ENCODE results near the gene PDF. TPM values are rescaled to one million over a fixed set of nuclear protein-coding genes. Genes with fewer than 3 reads are reported as not detected.

Gene PDF
- total and polyA plus RNA-seq, 2 experiments from 2014 or later = 18.0 to 21.5 TPM

DNA sequence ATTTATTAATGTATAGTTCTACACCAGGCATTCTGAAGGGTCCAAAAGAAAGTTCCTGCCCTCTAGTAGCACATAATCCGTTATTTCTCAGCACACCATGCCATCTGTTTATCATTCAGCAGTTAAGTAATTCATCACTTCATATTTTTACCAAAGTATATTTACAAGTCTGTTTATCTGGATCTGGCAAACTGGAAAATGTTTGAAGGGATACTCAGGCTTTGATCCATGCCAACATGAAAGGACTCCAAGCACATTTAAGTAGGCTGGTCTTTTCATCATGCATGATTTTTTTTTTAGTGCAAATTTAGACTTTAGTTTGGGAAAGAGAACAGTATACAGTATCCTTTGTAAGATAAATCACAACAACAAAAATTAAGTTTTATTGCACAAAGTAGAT, 23.3 kb downstream of the PDF start:
- Histone ChIP-seq H4K20me1 (ENCODE audit: insufficient read depth) (no peaks in the 10 kb centered on the region), H3K27ac (no peak overlapping the region), H3K9me3 (ENCODE audit: low read depth) (no peaks in the 10 kb centered on the region), H3K9me2 (ENCODE audit: insufficient read depth) (no peaks in the 10 kb centered on the region), H3K27me3 (replicated peaks; ENCODE audit: insufficient read depth) (no peaks in the 10 kb centered on the region), H3K9ac (no peak overlapping the region), H3K4me2 (ENCODE audit: unreplicated experiment) (no peak overlapping the region), H3K79me2 (ENCODE audit: insufficient read depth) (peaks cover 7% of the 10 kb centered on the region), H3F3A (ENCODE audit: insufficient read depth) (peaks cover 19% of the 10 kb centered on the region), H3K36me3 (ENCODE audit: low read depth) (peaks cover 4% of the 10 kb centered on the region; the same call in 1 of the 2 replicates), H3K4me1 (ENCODE audit: insufficient read depth) (no peaks in the 10 kb centered on the region; the same call in 1 of the 2 replicates), H3K4me3 (no peak overlapping the region), H2AFZ (no peak overlapping the region)
- TF ChIP-seq EZH2phosphoT487 (IDR thresholded peaks at IDR 0.05; ENCODE audit: insufficient read depth, low read depth) = no peak
- TF ChIP-seq EZH2 (IDR thresholded peaks at IDR 0.05; ENCODE audit: insufficient read depth, poor library complexity, severe bottlenecking) = no peak
- DNase-seq = no peak
- in situ Hi-C loops (cut with MboI) = no loop called here
- 13 to 16% methylated on average over 1 of the region's 1 CpG for WGBS, 2 experiments (ENCODE audit: low coverage in 1 of 2, low lambda C conversion rate in 2 of 2, missing lambda C conversion rate in 2 of 2)

DNA sequence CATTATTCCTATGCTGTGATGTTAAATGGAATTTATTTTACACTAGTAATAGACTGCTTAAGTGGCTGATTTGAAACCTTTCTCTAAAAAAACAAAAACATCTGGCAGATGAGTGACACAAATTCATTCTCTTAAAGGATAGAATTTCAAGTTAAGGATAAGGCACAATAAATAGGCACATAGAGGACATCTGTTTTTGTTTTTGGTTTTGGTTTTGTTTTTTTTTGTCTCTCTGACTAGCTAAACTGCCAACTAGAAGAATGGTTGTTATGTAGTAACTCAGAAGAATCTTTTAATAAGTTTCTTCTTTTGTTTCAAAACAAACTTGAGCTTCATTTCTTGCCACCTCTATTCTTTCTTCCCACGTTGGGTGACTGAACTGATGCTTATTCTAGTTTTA, 24.4 kb downstream of the PDF start:
- in situ Hi-C loops (cut with MboI) = no loop called here
- H3K9me2 ChIP-seq (ENCODE audit: insufficient read depth) = no peaks in the 10 kb centered on the region
- no peak overlapping the region for H3K9ac ChIP-seq
- no peak overlapping the region for H3K27ac ChIP-seq
- H3K27me3 ChIP-seq (replicated peaks; ENCODE audit: insufficient read depth) = no peaks in the 10 kb centered on the region
- no peak overlapping the region for H2AFZ ChIP-seq
- no peaks in the 10 kb centered on the region for H4K20me1 ChIP-seq (ENCODE audit: insufficient read depth)
- H3K4me2 ChIP-seq (ENCODE audit: unreplicated experiment) = no peak overlapping the region
- H3K9me3 ChIP-seq (ENCODE audit: low read depth) = no peaks in the 10 kb centered on the region
- TF ChIP-seq EZH2phosphoT487 (IDR thresholded peaks at IDR 0.05; ENCODE audit: insufficient read depth, low read depth) = no peak
- TF ChIP-seq EZH2 (IDR thresholded peaks at IDR 0.05; ENCODE audit: insufficient read depth, poor library complexity, severe bottlenecking) = no peak
- 4 to 5% methylated on average over 1 of the region's 1 CpG for WGBS, 2 experiments (ENCODE audit: low coverage in 1 of 2, low lambda C conversion rate in 2 of 2, missing lambda C conversion rate in 2 of 2)
- no peak for DNase-seq
- H3F3A ChIP-seq (ENCODE audit: insufficient read depth) = peaks cover 19% of the 10 kb centered on the region
- H3K4me1 ChIP-seq (ENCODE audit: insufficient read depth) = no peaks in the 10 kb centered on the region; the same call in 1 of the 2 replicates
- H3K36me3 ChIP-seq (ENCODE audit: low read depth) = peaks cover 6% of the 10 kb centered on the region; the same call in 1 of the 2 replicates
- H3K79me2 ChIP-seq (ENCODE audit: insufficient read depth) = no peaks in the 10 kb centered on the region
- H3K4me3 ChIP-seq = no peak overlapping the region

DNA sequence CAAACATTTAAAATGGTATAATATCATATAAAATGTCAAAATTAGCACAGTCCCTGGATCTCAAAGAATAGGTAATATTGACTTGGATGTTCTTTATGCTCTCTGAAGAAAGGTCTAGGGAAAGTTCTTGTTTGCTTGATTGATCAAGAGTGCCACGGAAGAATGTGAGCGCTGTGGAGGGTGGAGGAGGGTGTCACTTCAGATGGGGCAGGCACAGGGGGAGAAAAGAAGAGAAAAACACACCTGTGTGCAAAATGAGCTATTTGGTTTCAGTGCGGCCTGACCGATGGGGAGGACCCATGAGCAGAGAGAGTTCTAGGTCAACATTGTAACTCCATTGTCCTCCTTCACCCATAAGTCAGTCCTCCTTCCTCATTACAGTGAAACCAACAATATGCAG, 28.1 kb downstream of the PDF start:
- Histone ChIP-seq H3K9me2 (ENCODE audit: insufficient read depth) (no peaks in the 10 kb centered on the region), H2AFZ (no peak overlapping the region), H3K9me3 (ENCODE audit: low read depth) (no peaks in the 10 kb centered on the region), H3K4me1 (ENCODE audit: insufficient read depth) (no peaks in the 10 kb centered on the region; the same call in 1 of the 2 replicates), H4K20me1 (ENCODE audit: insufficient read depth) (no peaks in the 10 kb centered on the region), H3K36me3 (ENCODE audit: low read depth) (peaks cover 24% of the 10 kb centered on the region), H3K9ac (no peak overlapping the region), H3K27me3 (replicated peaks; ENCODE audit: insufficient read depth) (no peaks in the 10 kb centered on the region), H3K4me2 (ENCODE audit: unreplicated experiment) (no peak overlapping the region), H3F3A (ENCODE audit: insufficient read depth) (peaks cover 9% of the 10 kb centered on the region), H3K79me2 (ENCODE audit: insufficient read depth) (no peaks in the 10 kb centered on the region), H3K27ac (no peak overlapping the region), H3K4me3 (no peak overlapping the region)
- DNase-seq = no peak
- in situ Hi-C loops (cut with MboI) = no loop called here
- WGBS, 2 experiments (ENCODE audit: low coverage in 1 of 2, low lambda C conversion rate in 2 of 2, missing lambda C conversion rate in 2 of 2) = 86 to 94% methylated on average over 4 of the region's 4 CpGs
- TF ChIP-seq EZH2 (IDR thresholded peaks at IDR 0.05; ENCODE audit: insufficient read depth, poor library complexity, severe bottlenecking) (no peak), EZH2phosphoT487 (IDR thresholded peaks at IDR 0.05; ENCODE audit: insufficient read depth, low read depth) (no peak)

DNA sequence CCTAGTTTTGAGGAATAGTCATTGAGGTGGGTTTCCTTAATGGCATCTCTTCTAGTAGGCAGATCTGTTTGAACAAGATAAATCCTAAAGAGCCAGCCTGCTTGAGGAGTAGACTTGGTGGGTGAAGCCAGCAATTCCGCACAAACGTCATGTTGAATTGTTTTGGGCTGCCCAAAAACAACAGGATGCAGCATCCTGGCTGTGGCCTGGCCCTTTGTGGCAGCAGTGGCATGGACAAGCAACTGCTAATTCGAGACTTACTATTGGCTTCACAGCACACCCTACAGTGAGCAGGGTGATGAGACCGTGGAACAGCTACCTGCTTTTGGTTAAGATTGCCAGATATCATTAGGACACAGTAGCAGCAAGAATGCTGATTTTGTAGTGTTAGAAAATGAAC, 28.5 kb downstream of the PDF start:
- no peak overlapping the region for H3K9ac ChIP-seq
- H3F3A ChIP-seq (ENCODE audit: insufficient read depth) = peaks cover 9% of the 10 kb centered on the region
- H4K20me1 ChIP-seq (ENCODE audit: insufficient read depth) = no peaks in the 10 kb centered on the region
- H3K4me3 ChIP-seq = no peak overlapping the region
- no peak overlapping the region for H2AFZ ChIP-seq
- no peaks in the 10 kb centered on the region for H3K27me3 ChIP-seq (replicated peaks; ENCODE audit: insufficient read depth)
- in situ Hi-C loops (cut with MboI) = no loop called here
- no peaks in the 10 kb centered on the region; the same call in 1 of the 2 replicates for H3K4me1 ChIP-seq (ENCODE audit: insufficient read depth)
- no peaks in the 10 kb centered on the region for H3K9me3 ChIP-seq (ENCODE audit: low read depth)
- no peak overlapping the region for H3K4me2 ChIP-seq (ENCODE audit: unreplicated experiment)
- H3K36me3 ChIP-seq (ENCODE audit: low read depth) = peaks cover 24% of the 10 kb centered on the region
- no peak for DNase-seq
- 95 to 99% methylated on average over 4 of the region's 4 CpGs for WGBS, 2 experiments (ENCODE audit: low coverage in 1 of 2, low lambda C conversion rate in 2 of 2, missing lambda C conversion rate in 2 of 2)
- H3K79me2 ChIP-seq (ENCODE audit: insufficient read depth) = no peaks in the 10 kb centered on the region
- no peak for TF ChIP-seq EZH2phosphoT487 (IDR thresholded peaks at IDR 0.05; ENCODE audit: insufficient read depth, low read depth)
- TF ChIP-seq EZH2 (IDR thresholded peaks at IDR 0.05; ENCODE audit: insufficient read depth, poor library complexity, severe bottlenecking) = no peak
- H3K27ac ChIP-seq = no peak overlapping the region
- no peaks in the 10 kb centered on the region for H3K9me2 ChIP-seq (ENCODE audit: insufficient read depth)

DNA sequence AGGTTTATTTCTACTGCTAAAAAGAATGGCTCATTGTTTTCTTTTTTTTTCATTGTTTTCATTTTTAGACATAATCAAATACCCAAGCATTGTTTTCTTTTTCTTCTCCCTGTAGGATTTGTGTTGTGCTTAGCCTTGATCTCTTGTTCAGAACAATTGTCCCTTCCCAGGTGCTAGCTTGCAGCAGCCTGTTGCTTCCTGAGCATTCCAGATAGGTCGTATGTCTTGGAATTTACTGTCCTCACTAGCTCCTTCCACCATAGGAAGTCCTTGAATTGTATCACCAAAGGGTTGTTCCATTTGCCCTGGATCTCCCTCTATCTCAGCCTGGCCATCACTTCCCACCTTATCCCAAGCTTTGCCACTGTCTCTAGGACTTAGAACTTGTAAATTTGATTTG, 29.2 kb downstream of the PDF start:
- H3F3A ChIP-seq (ENCODE audit: insufficient read depth) = peaks cover 7% of the 10 kb centered on the region
- no peak overlapping the region for H2AFZ ChIP-seq
- no peak overlapping the region for H3K4me3 ChIP-seq
- TF ChIP-seq EZH2phosphoT487 (IDR thresholded peaks at IDR 0.05; ENCODE audit: insufficient read depth, low read depth) (no peak), EZH2 (IDR thresholded peaks at IDR 0.05; ENCODE audit: insufficient read depth, poor library complexity, severe bottlenecking) (no peak)
- peaks cover 24% of the 10 kb centered on the region for H3K36me3 ChIP-seq (ENCODE audit: low read depth)
- no peak overlapping the region for H3K9ac ChIP-seq
- H3K79me2 ChIP-seq (ENCODE audit: insufficient read depth) = no peaks in the 10 kb centered on the region
- no peak overlapping the region for H3K27ac ChIP-seq
- H3K9me3 ChIP-seq (ENCODE audit: low read depth) = no peaks in the 10 kb centered on the region
- no peaks in the 10 kb centered on the region for H3K9me2 ChIP-seq (ENCODE audit: insufficient read depth)
- in situ Hi-C loops (cut with MboI) = no loop called here
- no peak overlapping the region for H3K4me2 ChIP-seq (ENCODE audit: unreplicated experiment)
- H3K4me1 ChIP-seq (ENCODE audit: insufficient read depth) = no peaks in the 10 kb centered on the region; the same call in 1 of the 2 replicates
- no peaks in the 10 kb centered on the region for H4K20me1 ChIP-seq (ENCODE audit: insufficient read depth)
- 48 to 65% methylated on average over 1 of the region's 1 CpG for WGBS, 2 experiments (ENCODE audit: low coverage in 1 of 2, low lambda C conversion rate in 2 of 2, missing lambda C conversion rate in 2 of 2)
- H3K27me3 ChIP-seq (replicated peaks; ENCODE audit: insufficient read depth) = no peaks in the 10 kb centered on the region
- no peak for DNase-seq
